SK-N-SH (cell line): ENCODE measurements around the gene BNC2. TPM values are rescaled to one million over a fixed set of nuclear protein-coding genes. Genes with fewer than 3 reads are reported as not detected.
A peak's percentile ranks its signal among the peaks of the same experiment; 100 is the strongest.

Source experiments
- CTCF ChIA-PET: fragments of 300-600, 350-600 bp; formaldehyde crosslinking; extraction: SDS; loops from one replicate; lab custom pipeline; 2021; lab: Yijun Ruan, JAX
- POLR2A ChIA-PET: fragments of 350-600 bp; sonication (Branson Sonifier 250); formaldehyde crosslinking; extraction: SDS; loops from one replicate; lab custom pipeline; 2020; ENCODE audit warnings: antibody characterized with exemption, inconsistent platforms; lab: Yijun Ruan, JAX
- DNase-seq: peaks from one replicate; pipeline ENCODE4 v3.0.0; 2012
- H2AFZ ChIP-seq: fragments of 200-600 bp; sonication (generic); 2 replicates; pipeline ENCODE4 v1.8.1; 2016; ENCODE audit warnings: antibody characterized with exemption, mild to moderate bottlenecking, low read depth
- H3F3A ChIP-seq: fragments of 200-600 bp; sonication (generic); replicated peaks from 2 replicates; pipeline ENCODE3; 2016; ENCODE audit warnings: antibody characterized with exemption, mild to moderate bottlenecking; ENCODE audit not compliant: insufficient read depth
- H3K27ac ChIP-seq, 2 experiments: fragments of 200-500 bp in 1 of 2; fragments of 200-600 bp in 1 of 2; sonication (Bioruptor generic) in 1 of 2; sonication (generic), shearing (Covaris generic) in 1 of 2; 2 replicates each; pipeline versions ENCODE4 v1.5.1 to v1.6.1; 2014 to 2016; ENCODE audit warnings: low read depth in 2 of 2, inconsistent platforms in 1 of 2, low read length in 1 of 2, mild to moderate bottlenecking in 1 of 2, mixed read lengths in 1 of 2
- H3K27me3 ChIP-seq: fragments of 200-600 bp; sonication (generic), shearing (Covaris generic); 2 replicates; pipeline ENCODE4 v1.6.1; 2016; ENCODE audit warnings: mixed run types; ENCODE audit not compliant: insufficient read depth
- H3K36me3 ChIP-seq, 2 experiments: fragments of 200-500 bp in 1 of 2; fragments of 200-600 bp in 1 of 2; sonication (Bioruptor generic) in 1 of 2; sonication (generic) in 1 of 2; replicated peaks in 1 of 2; 2 replicates each; pipeline versions ENCODE3 to v1.5.1; 2014 to 2016; ENCODE audit warnings: low read length in 1 of 2, mild to moderate bottlenecking in 1 of 2; ENCODE audit not compliant: insufficient read depth in 2 of 2, control insufficient read depth in 1 of 2
- H3K4me1 ChIP-seq, 2 experiments: fragments of 200-500 bp in 1 of 2; fragments of 200-600 bp in 1 of 2; sonication (Bioruptor generic) in 1 of 2; sonication (generic), shearing (Covaris generic) in 1 of 2; 2 replicates each; pipeline versions ENCODE4 v1.5.1 to v1.6.1; 2014 to 2016; ENCODE audit warnings: low read depth in 1 of 2, low read length in 1 of 2, mixed run types in 1 of 2; ENCODE audit not compliant: insufficient read depth in 2 of 2, control insufficient read depth in 1 of 2
- H3K4me2 ChIP-seq: fragments of 200-600 bp; sonication (generic), shearing (Covaris generic); 2 replicates; pipeline ENCODE4 v1.6.1; 2017; ENCODE audit warnings: mixed run types
- H3K4me3 ChIP-seq, 2 experiments: fragments of 200-500 bp in 1 of 2; fragments of 200-600 bp in 1 of 2; sonication (Bioruptor generic) in 1 of 2; sonication (generic), shearing (Covaris generic) in 1 of 2; 2 replicates each; pipeline versions ENCODE4 v1.5.1 to v1.8.1; 2014 to 2016; ENCODE audit warnings: low read depth in 2 of 2, inconsistent platforms in 1 of 2, low read length in 1 of 2, mild to moderate bottlenecking in 1 of 2, mixed read lengths in 1 of 2, moderate library complexity in 1 of 2
- H3K79me2 ChIP-seq: fragments of 200-600 bp; sonication (generic); 2 replicates; pipeline ENCODE4 v1.8.1; 2017; ENCODE audit warnings: mild to moderate bottlenecking; ENCODE audit not compliant: insufficient read depth
- H3K9ac ChIP-seq: fragments of 200-600 bp; sonication (generic); 2 replicates; pipeline ENCODE4 v1.6.1; 2017; ENCODE audit warnings: mixed run types
- H3K9me2 ChIP-seq: fragments of 200-600 bp; sonication (generic); 2 replicates; pipeline ENCODE4 v1.6.1; 2017; ENCODE audit warnings: mixed run types
- H3K9me3 ChIP-seq: fragments of 200-600 bp; sonication (generic); 2 replicates; pipeline ENCODE4 v1.6.1; 2017; ENCODE audit warnings: mixed run types, mild to moderate bottlenecking, moderate library complexity
- H4K20me1 ChIP-seq: fragments of 200-600 bp; sonication (generic); 2 replicates; pipeline ENCODE4 v1.6.1; 2017; ENCODE audit warnings: mild to moderate bottlenecking, mixed run types; ENCODE audit not compliant: insufficient read depth
- CHD2 ChIP-seq: fragments of 150-350 bp; IDR thresholded peaks from 2 replicates; pipeline ENCODE4 v1.6.1; 2018; ENCODE audit warnings: low read length; ENCODE audit not compliant: partially characterized antibody
- EP300 ChIP-seq, 2 experiments: IDR thresholded peaks; 2 replicates each; pipeline versions ENCODE4 v1.4.0 to v1.6.1; 2012; ENCODE audit warnings: borderline replicate concordance in 1 of 2, low read depth in 1 of 2, low read length in 1 of 2
- FOXJ3 ChIP-seq: sonication (generic); formaldehyde crosslinking; IDR thresholded peaks from 2 replicates; pipeline ENCODE4 v1.5.1; 2020; ENCODE audit warnings: mild to moderate bottlenecking, missing genetic modification reagents
- FOXM1 ChIP-seq: IDR thresholded peaks from 2 replicates; pipeline ENCODE4 v1.4.0; 2012; ENCODE audit warnings: low read depth, mild to moderate bottlenecking
- GABPA ChIP-seq: IDR thresholded peaks from 2 replicates; pipeline ENCODE4 v1.4.0; 2012; ENCODE audit warnings: low read depth, mild to moderate bottlenecking
- GATA2 ChIP-seq: sonication (generic); formaldehyde crosslinking; IDR thresholded peaks from 2 replicates; pipeline ENCODE4 v1.5.0; 2020; ENCODE audit warnings: mild to moderate bottlenecking, missing genetic modification reagents
- JUND ChIP-seq: IDR thresholded peaks from 2 replicates; pipeline ENCODE4 v1.4.0; 2012
- MEF2A ChIP-seq: IDR thresholded peaks from 2 replicates; pipeline ENCODE4 v1.4.0; 2012; ENCODE audit warnings: low read depth, borderline replicate concordance
- NFIC ChIP-seq: IDR thresholded peaks from 2 replicates; pipeline ENCODE4 v1.4.0; 2012; ENCODE audit warnings: borderline replicate concordance
- NRF1 ChIP-seq: IDR thresholded peaks from 2 replicates; pipeline ENCODE4 v1.6.1; 2012; ENCODE audit warnings: low read depth, mild to moderate bottlenecking, low read length
- RCOR1 ChIP-seq: fragments of 150-350 bp; IDR thresholded peaks from 2 replicates; pipeline ENCODE4 v1.6.1; 2017; ENCODE audit warnings: antibody characterized with exemption, low read length
- RFX5 ChIP-seq: IDR thresholded peaks from 2 replicates; pipeline ENCODE4 v1.6.1; 2012; ENCODE audit warnings: mild to moderate bottlenecking, improper control_type of control experiment, low read length
- RXRA ChIP-seq: IDR thresholded peaks from 2 replicates; pipeline ENCODE4 v1.4.0; 2012; ENCODE audit warnings: low read depth, mild to moderate bottlenecking, borderline replicate concordance
- SIN3A ChIP-seq: IDR thresholded peaks from 2 replicates; pipeline ENCODE4 v1.6.1; 2012; ENCODE audit warnings: low read depth, mild to moderate bottlenecking, low read length, moderate library complexity, borderline replicate concordance
- YY1 ChIP-seq: IDR thresholded peaks from 2 replicates; pipeline ENCODE4 v1.4.0; 2012; ENCODE audit warnings: low read depth, mild to moderate bottlenecking
- WGBS: methylation state at CpG from one replicate; pipeline ENCODE4 v1.1.6; 2017; ENCODE audit warnings: low lambda C conversion rate; 5-methylcytosine and 5-hydroxymethylcytosine counted together
- polyA plus RNA-seq, 3 experiments: library from polyadenylated mRNA; depleted of rRNA; stranded (reverse); fragments of >200 nt; gene quantifications; 2 replicates each; pipeline ENCODE4 v1.2.3, GENCODE V29; 2012
- TF ChIP-seq, protein P1 (sequence below): fragments of 150-350 bp; IDR thresholded peaks from 2 replicates; pipeline ENCODE4 v1.6.1; 2017; ENCODE audit warnings: antibody characterized with exemption, low read length, low read depth, borderline replicate concordance
- TF ChIP-seq, protein P2 (sequence below): IDR thresholded peaks from 2 replicates; pipeline ENCODE4 v1.6.1; 2012; ENCODE audit warnings: mild to moderate bottlenecking, low read depth, low read length, moderate library complexity
- TF ChIP-seq, protein P3 (sequence below): IDR thresholded peaks from 2 replicates; pipeline ENCODE4 v1.4.0; 2012; ENCODE audit warnings: low read depth
- TF ChIP-seq, protein P4 (sequence below): IDR thresholded peaks from 2 replicates; pipeline ENCODE4 v1.4.0; 2012; ENCODE audit warnings: low read depth, borderline replicate concordance

BNC2 gene
- polyA plus RNA-seq, 1 of the 3 experiments (the other 2 are of a cell fraction) = 8.8 TPM

DNA sequence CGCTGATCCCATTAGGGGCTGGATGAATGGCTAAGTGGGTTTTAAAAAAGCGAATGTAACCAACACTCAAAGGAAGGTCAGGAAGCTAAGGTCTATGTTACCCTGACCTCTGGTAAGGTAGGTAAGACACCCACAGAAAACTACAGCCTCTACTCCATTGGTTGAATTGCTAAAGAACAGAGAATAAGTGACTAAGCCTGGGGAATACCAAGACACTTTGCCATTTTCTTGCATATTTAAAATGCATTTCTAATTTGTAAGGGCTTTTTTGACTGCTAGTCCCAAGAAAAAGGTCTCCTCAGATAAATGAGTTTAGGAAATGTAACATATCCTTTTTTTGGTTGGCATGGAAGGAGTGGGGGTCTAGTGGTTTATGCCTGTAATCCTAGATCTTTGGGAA is 368.7 kb downstream of the BNC2 start:
- 90% methylated on average over 2 of the region's 2 CpGs for WGBS
- no peak overlapping the region for H2AFZ ChIP-seq
- peaks cover 0 to 53% of the 10 kb centered on the region in 2 experiments; a peak in 3 of 4 replicates for H3K4me1 ChIP-seq
- ChIA-PET POLR2A (no interaction called here), CTCF (no interaction called here)
- H3K79me2 ChIP-seq = peaks cover 23% of the 10 kb centered on the region
- H3K9me2 ChIP-seq = no peaks in the 10 kb centered on the region
- DNase-seq = no peak
- no peaks in the 10 kb centered on the region for H3K36me3 ChIP-seq
- TF ChIP-seq FOXJ3 (CRISPR knock-in tag) = no peak
- no peak for TF ChIP-seq MEF2A
- TF ChIP-seq, protein P1, sequence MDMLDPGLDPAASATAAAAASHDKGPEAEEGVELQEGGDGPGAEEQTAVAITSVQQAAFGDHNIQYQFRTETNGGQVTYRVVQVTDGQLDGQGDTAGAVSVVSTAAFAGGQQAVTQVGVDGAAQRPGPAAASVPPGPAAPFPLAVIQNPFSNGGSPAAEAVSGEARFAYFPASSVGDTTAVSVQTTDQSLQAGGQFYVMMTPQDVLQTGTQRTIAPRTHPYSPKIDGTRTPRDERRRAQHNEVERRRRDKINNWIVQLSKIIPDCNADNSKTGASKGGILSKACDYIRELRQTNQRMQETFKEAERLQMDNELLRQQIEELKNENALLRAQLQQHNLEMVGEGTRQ = no peak
- no peak for TF ChIP-seq JUND
- no peak for TF ChIP-seq GABPA
- TF ChIP-seq RFX5 = no peak
- TF ChIP-seq, protein P2, sequence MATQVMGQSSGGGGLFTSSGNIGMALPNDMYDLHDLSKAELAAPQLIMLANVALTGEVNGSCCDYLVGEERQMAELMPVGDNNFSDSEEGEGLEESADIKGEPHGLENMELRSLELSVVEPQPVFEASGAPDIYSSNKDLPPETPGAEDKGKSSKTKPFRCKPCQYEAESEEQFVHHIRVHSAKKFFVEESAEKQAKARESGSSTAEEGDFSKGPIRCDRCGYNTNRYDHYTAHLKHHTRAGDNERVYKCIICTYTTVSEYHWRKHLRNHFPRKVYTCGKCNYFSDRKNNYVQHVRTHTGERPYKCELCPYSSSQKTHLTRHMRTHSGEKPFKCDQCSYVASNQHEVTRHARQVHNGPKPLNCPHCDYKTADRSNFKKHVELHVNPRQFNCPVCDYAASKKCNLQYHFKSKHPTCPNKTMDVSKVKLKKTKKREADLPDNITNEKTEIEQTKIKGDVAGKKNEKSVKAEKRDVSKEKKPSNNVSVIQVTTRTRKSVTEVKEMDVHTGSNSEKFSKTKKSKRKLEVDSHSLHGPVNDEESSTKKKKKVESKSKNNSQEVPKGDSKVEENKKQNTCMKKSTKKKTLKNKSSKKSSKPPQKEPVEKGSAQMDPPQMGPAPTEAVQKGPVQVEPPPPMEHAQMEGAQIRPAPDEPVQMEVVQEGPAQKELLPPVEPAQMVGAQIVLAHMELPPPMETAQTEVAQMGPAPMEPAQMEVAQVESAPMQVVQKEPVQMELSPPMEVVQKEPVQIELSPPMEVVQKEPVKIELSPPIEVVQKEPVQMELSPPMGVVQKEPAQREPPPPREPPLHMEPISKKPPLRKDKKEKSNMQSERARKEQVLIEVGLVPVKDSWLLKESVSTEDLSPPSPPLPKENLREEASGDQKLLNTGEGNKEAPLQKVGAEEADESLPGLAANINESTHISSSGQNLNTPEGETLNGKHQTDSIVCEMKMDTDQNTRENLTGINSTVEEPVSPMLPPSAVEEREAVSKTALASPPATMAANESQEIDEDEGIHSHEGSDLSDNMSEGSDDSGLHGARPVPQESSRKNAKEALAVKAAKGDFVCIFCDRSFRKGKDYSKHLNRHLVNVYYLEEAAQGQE = no peak
- TF ChIP-seq SIN3A = no peak
- TF ChIP-seq GATA2 (CRISPR knock-in tag) = no peak
- TF ChIP-seq YY1 = no peak
- TF ChIP-seq, protein P3, sequence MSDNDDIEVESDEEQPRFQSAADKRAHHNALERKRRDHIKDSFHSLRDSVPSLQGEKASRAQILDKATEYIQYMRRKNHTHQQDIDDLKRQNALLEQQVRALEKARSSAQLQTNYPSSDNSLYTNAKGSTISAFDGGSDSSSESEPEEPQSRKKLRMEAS = no peak
- no peak for TF ChIP-seq RCOR1
- TF ChIP-seq, protein P4, sequence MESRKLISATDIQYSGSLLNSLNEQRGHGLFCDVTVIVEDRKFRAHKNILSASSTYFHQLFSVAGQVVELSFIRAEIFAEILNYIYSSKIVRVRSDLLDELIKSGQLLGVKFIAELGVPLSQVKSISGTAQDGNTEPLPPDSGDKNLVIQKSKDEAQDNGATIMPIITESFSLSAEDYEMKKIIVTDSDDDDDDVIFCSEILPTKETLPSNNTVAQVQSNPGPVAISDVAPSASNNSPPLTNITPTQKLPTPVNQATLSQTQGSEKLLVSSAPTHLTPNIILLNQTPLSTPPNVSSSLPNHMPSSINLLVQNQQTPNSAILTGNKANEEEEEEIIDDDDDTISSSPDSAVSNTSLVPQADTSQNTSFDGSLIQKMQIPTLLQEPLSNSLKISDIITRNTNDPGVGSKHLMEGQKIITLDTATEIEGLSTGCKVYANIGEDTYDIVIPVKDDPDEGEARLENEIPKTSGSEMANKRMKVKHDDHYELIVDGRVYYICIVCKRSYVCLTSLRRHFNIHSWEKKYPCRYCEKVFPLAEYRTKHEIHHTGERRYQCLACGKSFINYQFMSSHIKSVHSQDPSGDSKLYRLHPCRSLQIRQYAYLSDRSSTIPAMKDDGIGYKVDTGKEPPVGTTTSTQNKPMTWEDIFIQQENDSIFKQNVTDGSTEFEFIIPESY = no peak
- TF ChIP-seq NRF1 = no peak
- TF ChIP-seq FOXM1 = no peak
- no peak for TF ChIP-seq CHD2
- TF ChIP-seq NFIC = no peak
- TF ChIP-seq RXRA = no peak
- TF ChIP-seq EP300 (IDR thresholded peaks at IDR 0.05; ENCODE audit: borderline replicate concordance in 1 of 2, low read depth in 1 of 2, low read length in 1 of 2) = no peak
- peak overlapping the region; percentile 24; the same call in 1 of the 2 replicates for H3K4me2 ChIP-seq
- peaks cover 50% of the 10 kb centered on the region for H3F3A ChIP-seq
- peak overlapping the region in 1 of 2 experiments; percentile 78; a peak in 2 of 4 replicates for H3K27ac ChIP-seq
- H4K20me1 ChIP-seq = no peaks in the 10 kb centered on the region
- no peak overlapping the region for H3K4me3 ChIP-seq
- H3K27me3 ChIP-seq = no peaks in the 10 kb centered on the region
- H3K9me3 ChIP-seq = no peaks in the 10 kb centered on the region
- 0 out of 2 replicates have a peak overlapping the region, but pooled peaks have one; percentile 3 for H3K9ac ChIP-seq
